ENCODE measurements around the gene PRMT1.
A peak's percentile ranks its signal among the peaks of the same experiment; 100 is the strongest.
"Not testable (repeated sequence)": the region's sequence is repeated elsewhere in the genome, so short reads cannot be mapped to it uniquely, and the experiment has no call there.

Gene PRMT1

GRCh38 chr19:49677231-49677900, at the start of gene PRMT1:
Gene PRMT1 (plus strand): TSS chr19:49677271. CDS start chr19:49677281, 10 bp downstream.
- peak; percentile 37 for DNase-seq

GRCh38 chr19:49629659-49630058, 47.4 kb upstream of the PRMT1 start:
- DNase-seq: no peak

GRCh38 chr19:49631014-49631588, 46.0 kb upstream of the PRMT1 start:
- DNase-seq: no peak

GRCh38 chr19:49631610-49632192, 45.4 kb upstream of the PRMT1 start:
- no peak for DNase-seq

- no peak for DNase-seq
Observed at GRCh38 chr19:49632576-49632975, 44.5 kb upstream of the PRMT1 start.

- DNase-seq: not testable (repeated sequence)
Observed at GRCh38 chr19:49633273-49633672, 43.8 kb upstream of the PRMT1 start.

- no peak for DNase-seq
Observed at GRCh38 chr19:49635530-49636232, 41.4 kb upstream of the PRMT1 start.

GRCh38 chr19:49636233-49636932, 40.7 kb upstream of the PRMT1 start:
- no peak for DNase-seq

GRCh38 chr19:49637821-49638738, 39.0 kb upstream of the PRMT1 start:
- DNase-seq: peak; percentile 78

GRCh38 chr19:49639401-49640112, 37.5 kb upstream of the PRMT1 start:
- no peak for DNase-seq

GRCh38 chr19:49640113-49640898, 36.8 kb upstream of the PRMT1 start, which contains the start of gene RRAS:
Gene RRAS (minus strand): TSS chr19:49640143. CDS start chr19:49640098, 45 bp downstream.
- peak; percentile 100 for DNase-seq

- peak; percentile 100 for DNase-seq
Observed at GRCh38 chr19:49641688-49642491, 35.2 kb upstream of the PRMT1 start, which contains the start of gene SCAF1. Gene SCAF1 (plus strand): TSS chr19:49642209. CDS start chr19:49645027, 2,818 bp downstream.

GRCh38 chr19:49642492-49643035, 34.5 kb upstream of the PRMT1 start:
- DNase-seq: no peak

- no peak for DNase-seq
Observed at GRCh38 chr19:49643466-49643865, 33.6 kb upstream of the PRMT1 start.

GRCh38 chr19:49645592-49645991, 31.5 kb upstream of the PRMT1 start:
- DNase-seq: no peak

- DNase-seq: no peak
Observed at GRCh38 chr19:49645995-49646394, 31.1 kb upstream of the PRMT1 start.

- DNase-seq: no peak
Observed at GRCh38 chr19:49646586-49646985, 30.5 kb upstream of the PRMT1 start.

GRCh38 chr19:49651029-49651819, 25.8 kb upstream of the PRMT1 start:
- DNase-seq: no peak
